ENCODE measurements around the gene MTR.
"Not testable (repeated sequence)": the region's sequence is repeated elsewhere in the genome, so short reads cannot be mapped to it uniquely, and the experiment has no call there.

Gene MTR

GRCh38 chr1:236834876-236835275, 39.8 kb downstream of the MTR start:
- no peak for DNase-seq

DNA sequence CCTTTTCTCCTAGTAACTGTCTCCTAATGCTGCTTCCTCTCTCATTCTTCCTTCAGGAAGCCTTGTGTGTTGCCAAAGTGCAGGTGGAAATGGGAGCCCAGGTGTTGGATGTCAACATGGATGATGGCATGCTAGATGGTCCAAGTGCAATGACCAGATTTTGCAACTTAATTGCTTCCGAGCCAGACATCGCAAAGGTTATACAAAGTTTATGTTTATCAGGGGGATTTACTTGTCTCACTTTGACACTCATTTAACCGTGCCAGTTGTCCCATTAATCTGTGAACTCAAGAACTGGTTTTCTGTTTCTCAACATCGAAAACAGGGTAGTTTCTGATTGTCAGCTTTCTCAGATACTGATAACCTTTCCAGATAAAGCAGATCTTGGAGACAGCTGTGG, 40.4 kb downstream of the MTR start:
- DNase-seq = no peak

DNA sequence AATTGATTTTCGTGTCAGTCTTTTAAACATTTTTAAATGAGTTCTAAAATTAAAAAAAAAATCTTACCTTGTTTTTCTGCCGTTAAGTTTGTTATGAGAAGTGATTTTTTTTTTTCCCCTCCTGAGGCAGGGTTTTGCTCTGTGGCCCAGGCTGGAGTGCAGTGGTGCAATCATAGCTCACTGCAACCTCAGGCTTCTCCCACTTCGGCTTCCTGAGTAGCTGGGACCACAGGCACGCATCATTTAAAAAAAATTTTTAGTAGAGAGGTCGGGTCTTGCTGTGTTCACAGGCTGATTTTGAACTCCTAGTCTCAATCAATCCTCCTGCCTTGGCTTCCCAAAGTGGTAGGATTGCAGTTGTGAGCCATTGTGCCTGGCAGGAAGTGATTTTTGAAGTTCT, 41.1 kb downstream of the MTR start:
- no peak for DNase-seq

GRCh38 chr1:236837115-236837514, 42.0 kb downstream of the MTR start:
- no peak for DNase-seq

GRCh38 chr1:236837897-236838296, 42.8 kb downstream of the MTR start:
- DNase-seq = no peak

GRCh38 chr1:236841341-236841740, 46.2 kb downstream of the MTR start:
- no peak for DNase-seq

GRCh38 chr1:236844499-236845271, 49.6 kb downstream of the MTR start:
- no peak for DNase-seq

DNA sequence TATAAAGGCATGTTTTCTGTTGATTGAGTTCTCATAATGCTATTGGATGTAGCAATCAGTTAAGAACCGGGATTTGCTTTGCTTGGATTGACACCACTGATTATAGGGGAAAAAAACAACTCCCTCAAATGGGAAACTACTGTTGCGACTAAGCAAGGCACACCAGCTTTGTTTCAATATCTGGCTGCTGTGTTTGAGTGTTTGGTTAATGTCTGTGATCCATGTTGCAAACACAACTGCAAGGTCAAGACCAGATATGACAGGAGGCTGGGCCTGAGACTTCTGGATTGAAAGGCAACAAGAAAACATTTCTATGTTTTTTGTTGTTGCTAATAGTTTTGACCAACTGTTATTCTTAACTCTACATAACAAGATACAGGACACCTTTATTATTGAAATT, 50.7 kb downstream of the MTR start:
- DNase-seq = no peak

DNA sequence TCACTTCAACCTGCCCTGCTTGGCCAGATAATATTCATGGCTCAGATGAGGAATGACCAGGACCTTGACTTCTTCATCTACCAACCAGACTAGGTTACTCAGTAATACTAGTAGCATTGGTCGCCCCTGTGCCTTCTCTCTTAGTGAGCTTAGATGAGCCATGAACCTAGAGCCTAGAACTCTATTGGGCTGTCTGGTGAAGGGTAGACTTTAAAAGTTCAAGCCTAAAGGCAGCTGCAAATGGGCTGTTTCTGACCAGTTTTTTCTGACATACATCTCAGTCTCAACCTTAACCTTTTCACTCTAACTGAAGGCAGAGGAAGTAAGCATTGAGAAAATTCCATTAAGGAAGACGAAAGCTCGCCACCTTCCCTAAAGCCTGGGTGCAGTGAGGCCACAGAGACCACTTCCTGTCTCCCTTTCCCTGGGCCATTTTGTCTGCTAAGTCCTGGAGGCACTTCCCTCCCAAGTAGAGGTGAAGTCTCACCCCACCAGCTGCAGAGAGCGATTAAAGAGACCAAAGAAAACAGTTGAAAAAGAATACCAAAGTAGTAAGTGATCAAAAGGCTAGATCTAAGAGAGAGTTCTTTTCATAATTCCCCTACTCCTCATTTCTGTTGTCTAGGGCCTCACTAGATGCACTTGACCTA, 53.3 kb downstream of the MTR start:
- DNase-seq = no peak

DNA sequence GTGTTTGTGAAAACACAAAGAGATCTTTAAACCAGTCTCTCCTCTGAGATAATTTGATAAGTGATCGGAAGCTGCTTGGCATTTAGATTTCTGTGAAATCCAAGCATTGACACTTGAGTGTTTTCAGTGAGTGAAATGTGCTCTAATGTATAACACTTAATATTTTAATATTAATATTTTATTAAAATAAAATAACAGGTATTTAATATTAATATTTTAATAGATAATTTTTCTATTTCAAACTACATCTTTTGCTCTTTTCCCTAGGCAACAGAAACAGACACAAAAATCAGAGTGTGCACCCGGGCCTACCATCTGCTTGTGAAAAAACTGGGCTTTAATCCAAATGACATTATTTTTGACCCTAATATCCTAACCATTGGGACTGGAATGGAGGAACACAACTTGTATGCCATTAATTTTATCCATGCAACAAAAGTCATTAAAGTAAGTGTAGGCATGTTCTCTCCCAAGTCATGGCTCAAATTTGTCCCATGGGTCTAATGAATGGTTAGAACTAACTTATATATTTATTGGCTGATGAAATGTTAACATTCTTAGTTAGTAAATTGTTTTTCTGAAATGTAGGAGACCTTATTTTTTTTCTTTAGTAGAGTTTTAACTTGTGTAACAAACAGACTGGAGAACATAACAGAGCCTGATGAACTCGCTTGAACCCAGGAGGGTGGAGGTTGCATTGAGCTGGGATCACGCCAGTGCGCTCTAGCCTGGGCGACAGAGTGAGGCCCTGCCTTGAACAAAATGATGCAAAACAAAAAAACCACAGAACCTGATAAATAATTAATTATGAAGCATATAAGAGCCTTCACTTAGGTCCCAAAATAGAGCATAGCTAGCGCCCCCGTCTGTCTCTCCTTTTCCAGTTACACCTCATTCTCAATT, 55.2 kb downstream of the MTR start:
- DNase-seq = no peak

- DNase-seq = no peak
Observed at GRCh38 chr1:236851871-236852270, 56.8 kb downstream of the MTR start.

DNA sequence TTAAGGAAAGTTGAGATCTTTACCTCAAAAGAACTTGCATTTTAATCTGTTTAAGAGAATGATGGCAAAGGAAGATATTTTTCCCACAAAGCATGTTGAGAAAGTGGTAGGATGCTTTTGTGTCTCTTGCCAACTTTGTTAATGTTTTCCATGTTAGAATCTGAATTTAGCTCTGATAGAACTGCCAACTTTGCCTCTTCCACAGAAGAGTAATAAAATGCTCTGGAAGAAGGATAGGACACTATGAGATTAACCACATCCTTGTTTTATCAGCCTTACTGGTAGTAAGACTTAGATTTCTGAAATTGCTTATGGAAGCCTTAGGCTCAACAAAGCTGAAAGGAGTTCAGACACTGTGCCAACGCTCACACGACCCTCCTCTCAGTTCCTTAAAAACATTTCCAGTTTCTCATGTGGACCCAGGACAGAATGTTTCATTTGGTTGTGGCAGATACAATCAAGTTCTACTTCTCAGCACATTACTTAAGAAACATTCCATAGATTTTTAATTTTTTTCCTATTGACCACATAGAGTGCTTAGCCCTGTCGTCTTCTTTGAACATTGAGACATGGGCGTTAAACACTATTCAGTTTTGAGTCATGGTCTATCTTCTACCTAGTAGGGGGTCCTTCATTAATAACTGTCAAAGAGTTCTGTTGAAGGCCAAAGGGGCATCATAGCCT, 59.0 kb downstream of the MTR start:
- no peak for DNase-seq

DNA sequence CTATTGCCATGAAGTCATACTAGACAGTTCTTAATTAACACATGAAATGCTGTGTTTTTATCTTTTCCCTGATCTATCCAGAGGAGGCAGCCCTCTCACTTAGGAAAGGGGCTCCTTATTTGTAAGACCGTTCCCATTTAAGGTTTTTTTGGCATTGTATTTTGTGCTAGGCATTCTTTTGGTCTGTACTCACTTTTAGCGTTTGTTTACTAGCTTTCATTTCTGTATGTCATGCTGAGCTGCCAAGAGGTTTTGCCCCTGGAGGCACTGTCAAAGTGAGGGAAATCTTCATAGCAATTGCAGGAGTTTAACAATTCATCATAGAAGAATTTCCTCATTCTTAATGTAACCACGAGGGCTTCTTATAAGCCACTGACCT, 59.5 kb downstream of the MTR start:
- no peak for DNase-seq

DNA sequence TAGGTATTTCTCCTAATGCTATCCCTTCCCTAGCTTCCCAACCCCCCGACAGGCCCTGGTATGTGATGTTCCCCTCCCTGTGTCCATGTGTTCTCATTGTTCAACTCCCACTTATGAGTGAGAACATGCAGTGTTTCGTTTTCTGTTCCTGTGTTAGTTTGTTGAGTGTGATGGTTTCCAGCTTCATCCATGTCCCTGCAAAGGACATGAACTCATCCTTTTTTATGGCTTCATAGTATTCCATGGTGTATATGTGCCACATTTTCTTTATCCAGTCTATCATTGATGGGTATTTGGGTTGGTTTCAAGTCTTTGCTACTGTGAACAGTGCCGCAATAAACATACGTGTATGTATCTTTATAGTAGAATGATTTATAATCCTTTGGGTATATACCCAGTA, 61.6 kb downstream of the MTR start:
- DNase-seq = not testable (repeated sequence)

DNA sequence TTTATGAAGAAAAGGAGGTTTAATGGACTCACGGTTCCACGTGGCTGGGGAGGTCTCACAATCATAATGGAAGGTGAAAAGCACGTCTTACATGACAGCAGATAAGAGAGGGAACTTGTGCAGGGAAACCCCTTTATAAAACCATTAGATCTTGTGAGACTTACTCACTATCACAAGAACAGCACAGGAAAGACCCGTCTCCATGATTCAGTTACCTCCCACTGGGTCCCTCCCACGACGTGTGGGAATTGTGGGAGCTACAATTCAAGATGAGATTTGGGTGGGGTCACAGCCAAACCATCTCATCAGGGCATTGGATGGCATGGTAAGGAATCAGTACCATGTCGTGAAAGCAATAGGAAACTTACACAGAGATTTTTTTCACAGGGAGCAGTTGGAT, 63.1 kb downstream of the MTR start:
- no peak for DNase-seq

DNA sequence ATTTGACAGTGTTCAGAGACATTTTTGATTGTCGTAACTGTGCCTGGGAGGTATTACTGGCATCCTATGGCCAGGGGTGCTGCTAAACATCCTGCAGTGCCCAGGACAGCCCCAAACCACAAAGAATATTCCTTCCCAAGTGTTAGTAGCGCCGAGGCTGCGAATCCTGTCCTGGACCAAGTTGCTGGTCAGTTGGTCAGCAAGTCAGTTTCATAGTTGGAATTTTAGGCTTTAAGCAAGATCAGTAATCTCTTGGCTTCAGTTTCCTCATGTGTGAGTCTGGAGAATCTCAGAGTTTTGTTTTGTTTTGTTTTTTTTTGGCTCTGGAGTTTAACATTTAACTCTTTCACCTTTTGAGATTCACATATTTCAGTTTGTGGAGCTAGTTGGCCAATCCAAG, 65.0 kb downstream of the MTR start:
- no peak for DNase-seq

- no peak for DNase-seq
Observed at GRCh38 chr1:236860674-236861073, 65.6 kb downstream of the MTR start.

GRCh38 chr1:236861560-236862218, 66.6 kb downstream of the MTR start:
- DNase-seq = no peak

DNA sequence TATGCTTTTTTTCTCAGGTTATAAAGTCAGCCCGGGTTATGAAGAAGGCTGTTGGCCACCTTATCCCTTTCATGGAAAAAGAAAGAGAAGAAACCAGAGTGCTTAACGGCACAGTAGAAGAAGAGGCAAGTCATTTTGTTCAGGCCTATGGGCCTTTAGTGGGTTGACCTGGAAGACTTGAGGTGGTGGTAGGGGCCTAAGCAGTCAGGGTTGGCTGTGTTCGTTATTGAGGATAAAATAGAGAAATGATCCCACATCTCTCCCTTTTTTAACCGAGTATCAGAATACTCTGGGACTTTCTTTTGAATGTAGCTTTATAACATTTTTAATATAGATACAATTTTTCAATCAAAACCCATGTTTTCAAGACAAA, 67.1 kb downstream of the MTR start:
- DNase-seq = no peak

GRCh38 chr1:236862615-236863211, 67.6 kb downstream of the MTR start:
- DNase-seq = no peak

DNA sequence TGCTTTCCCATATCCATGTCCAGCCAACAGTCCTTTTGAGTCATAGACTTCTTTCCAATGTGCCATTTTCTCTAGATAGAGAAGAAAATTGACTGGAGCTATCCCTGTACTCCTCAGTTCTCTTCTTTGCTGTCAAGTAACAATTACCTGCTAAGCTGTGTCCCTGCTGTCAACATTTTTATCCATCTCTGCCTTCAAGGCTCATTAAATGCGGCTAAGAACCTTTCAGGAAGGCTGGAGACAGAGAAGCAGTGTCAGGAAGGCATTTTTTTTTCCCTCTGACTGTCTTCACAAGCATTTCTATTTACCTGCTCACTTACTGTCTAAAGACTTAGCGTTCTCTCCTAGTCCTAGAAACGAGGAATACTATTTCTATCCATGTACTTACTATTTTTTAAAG, 69.1 kb downstream of the MTR start:
- DNase-seq = no peak

All from activated gamma-delta T cell (primary cell).